Hippocampal formation (tissue), 2 donors: ENCODE measurements around the gene CDC5L.
"Not testable (repeated sequence)": the region's sequence is repeated elsewhere in the genome, so short reads cannot be mapped to it uniquely, and the experiment has no call there.

Experiments
- DNase-seq, 2 donors: peaks; one replicate each; lab custom pipeline; 2025; lab: John Stamatoyannopoulos, UW

Gene CDC5L

DNA sequence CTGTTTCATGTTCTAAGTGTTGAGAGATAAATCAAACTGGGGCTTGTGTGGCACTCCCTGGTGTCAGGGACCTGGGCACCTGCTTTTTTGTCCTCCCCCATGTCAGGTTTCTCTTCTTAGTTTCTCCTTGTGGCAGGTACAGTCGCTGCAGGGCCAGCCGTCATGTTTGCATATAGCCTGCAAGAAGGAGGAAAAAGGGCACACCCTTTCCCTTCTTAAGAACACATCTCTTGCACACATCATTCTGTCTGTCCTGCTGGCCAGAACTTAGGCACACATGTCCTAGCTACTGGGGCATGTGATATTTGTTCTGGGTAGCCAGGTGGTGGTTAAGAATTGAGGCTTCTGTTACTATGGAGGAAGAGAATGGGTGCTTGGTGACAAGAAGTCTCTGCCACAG, 27.9 kb downstream of the CDC5L start:
- no peak for DNase-seq

DNA sequence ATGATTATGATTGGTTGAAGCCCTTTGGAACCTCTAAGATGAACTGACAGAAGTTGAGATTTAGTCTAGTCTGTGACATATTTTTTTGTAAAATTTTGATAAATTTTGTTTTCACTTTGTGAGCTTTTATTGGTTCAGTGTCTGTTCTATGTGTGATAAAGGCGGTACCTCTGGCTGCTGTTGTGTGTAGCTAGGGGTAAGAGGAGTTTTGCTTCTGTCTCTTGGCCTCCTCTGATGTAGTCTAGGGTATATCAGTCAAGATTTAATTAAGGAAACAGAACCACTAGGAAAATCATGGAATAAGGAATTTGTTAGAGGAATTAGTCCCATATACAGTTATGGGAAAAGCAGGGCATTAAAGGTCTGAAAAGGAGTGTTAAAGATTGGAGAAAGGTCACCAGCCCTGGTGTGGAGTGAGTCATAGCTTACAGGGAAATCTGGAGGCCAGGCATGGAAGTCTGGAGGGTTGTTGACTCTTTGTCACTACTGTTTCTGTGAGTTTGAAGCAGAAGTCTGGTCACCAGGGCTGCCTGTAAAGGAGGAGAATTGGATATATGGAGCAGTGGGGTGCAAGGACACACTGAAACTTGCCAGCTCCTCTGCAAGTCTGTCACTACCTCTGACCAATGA, 28.5 kb downstream of the CDC5L start:
- no peak for DNase-seq

DNA sequence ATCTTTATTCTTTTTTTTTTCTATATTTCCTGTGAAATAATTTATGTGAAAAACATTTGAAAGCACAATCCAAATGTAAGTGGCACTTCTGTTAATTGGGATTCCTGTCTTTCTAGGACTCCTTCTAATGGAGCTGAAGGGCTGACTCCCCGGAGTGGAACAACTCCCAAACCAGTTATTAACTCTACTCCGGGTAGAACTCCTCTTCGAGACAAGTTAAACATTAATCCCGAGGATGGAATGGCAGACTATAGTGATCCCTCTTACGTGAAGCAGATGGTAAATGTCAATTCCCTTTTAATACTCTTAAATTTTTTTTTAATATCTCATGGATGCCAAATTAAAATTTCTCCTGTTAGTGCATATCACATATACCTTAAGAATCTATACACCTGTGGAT, 35.0 kb downstream of the CDC5L start:
- DNase-seq, result no peak

DNA sequence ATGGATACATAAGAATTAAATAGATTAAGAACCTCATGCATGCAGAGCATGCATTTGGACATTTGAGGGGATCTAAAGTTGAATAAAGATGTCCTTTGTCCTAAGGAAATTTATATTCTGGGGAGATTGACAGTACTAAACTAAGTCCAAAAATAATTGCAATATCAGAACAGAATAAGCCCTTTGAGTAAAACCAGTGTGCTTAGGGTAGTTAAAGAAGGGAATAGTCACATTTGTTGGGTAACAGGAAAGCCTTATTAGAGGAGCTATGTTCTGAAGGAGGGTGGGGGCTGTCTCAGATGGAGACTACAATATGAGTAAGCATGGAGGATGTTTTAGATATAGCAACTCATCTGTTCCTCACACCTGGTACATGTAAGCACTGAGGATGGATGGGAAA, 35.8 kb downstream of the CDC5L start:
- DNase-seq, result no peak

DNA sequence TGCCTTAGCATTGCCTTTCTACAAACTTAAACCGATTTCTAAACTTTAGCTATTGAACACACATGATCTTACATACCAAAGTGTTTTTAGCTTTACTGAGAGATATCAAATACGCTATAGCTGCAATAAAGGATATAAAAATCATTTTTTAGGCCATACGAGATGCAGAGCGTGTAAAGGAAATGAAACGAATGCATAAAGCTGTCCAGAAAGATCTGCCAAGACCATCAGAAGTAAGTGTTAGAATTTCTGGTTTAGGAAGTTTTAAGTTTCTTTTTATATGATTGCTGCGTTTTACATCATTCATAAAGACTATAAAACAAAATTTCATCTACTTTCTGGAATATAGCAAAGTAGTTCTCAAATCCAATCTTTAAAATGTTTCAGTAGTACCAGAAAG, 38.4 kb downstream of the CDC5L start:
- no peak for DNase-seq

DNA sequence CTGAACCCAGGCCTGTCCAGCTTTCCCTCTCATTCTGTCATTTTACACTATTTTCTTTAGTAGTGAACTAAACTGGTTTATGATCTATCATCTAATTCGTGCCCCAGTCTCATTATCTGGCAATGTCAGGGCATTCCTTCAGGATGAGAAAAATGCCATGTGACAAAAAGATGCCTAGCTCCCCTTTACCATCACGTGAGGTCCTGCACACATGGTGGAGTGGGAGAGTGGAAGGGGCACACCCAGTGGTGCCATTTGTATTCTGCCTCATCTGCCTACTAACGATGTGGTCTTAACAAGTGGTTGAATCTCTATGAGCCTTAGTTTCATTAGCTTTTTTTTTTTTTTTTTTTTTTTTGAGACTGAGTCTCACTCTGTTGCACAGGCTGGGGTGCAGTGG, 41.2 kb downstream of the CDC5L start:
- no peak for DNase-seq

DNA sequence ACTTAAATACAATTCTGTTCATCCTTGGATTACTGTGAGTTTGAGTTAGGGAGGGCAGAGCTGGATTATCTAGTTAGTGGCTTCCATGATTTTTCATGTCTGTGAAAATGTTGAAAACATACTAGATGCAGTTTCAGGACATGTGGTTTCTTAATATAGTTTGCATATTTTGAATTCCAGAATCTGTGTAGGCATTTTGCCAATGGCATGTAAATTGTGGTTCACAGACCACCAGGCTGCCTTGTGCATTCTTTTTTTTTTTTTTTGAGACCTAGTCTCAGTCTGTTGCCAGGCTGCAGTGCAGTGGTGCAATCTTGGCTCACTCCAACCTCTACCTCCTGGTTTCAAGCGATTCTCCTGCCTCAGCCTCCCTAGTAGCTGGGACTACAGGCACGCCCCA, 42.8 kb downstream of the CDC5L start:
- DNase-seq, result no peak

DNA sequence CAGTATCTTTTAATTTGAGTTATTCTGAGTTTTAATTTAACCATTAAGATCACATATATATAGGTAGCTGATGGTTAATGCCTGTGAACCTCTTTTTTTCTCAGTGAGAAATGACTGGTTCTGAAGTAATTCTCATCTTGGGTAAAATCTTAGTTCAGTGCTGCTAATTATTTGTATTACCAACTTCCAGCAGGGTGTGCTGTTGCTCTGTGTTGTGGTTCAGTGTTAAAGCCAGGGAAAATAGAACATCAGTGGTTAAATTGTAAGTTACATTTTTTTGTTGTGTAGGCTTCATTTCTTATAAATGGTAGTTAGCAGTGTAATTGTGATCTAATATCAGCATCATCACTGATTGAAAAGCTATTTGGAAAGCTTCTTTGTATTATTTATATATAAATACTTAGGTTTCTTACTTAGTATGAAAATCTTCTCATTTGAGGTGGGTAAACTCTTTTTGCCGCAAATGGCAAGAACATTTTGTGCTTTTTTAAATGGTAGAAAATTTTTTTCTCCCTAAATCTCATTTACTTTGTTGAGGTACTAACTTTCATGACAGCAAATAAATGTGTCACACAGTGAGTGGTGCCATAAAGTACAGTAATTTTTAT, 43.7 kb downstream of the CDC5L start:
- DNase-seq, result peak; percentile 21 to 61

DNA sequence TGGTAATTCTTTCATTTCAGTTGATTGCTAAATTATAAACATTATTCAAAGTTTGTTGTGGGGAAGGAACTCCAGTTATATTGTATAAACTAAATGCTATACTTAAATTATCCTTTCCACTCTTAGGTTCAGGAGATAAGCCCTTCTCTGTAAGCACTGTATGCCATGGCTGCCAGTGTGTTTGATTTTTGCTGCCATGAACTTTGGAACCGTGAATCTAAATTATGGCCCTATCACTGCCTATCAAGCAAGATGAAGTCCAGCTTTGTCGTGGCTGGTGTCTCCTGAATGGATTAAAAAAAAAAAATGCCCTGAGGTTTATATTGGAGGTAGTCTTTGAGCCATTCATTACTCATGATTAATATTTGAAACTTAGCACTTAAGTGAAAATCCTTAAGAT, 44.7 kb downstream of the CDC5L start:
- DNase-seq, result no peak

DNA sequence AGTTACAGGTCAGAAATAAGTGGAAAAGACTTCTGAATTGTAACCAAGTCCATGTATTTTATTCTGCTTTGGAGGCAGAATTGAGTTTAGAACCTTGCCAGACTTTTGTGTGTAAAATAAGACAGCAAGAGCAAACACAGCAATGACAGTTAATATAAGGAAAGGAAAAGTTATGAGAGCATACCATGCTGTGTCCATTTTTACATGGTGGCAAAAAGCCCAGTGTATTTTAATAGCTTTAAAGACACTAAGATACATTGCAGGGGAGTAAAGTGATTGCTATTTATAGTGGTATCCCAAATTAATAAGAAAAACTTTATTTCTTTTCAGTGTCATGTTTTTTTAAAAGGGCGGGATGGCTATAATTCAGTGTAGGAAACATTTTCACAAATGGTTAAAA, 45.2 kb downstream of the CDC5L start:
- DNase-seq, result no peak

DNA sequence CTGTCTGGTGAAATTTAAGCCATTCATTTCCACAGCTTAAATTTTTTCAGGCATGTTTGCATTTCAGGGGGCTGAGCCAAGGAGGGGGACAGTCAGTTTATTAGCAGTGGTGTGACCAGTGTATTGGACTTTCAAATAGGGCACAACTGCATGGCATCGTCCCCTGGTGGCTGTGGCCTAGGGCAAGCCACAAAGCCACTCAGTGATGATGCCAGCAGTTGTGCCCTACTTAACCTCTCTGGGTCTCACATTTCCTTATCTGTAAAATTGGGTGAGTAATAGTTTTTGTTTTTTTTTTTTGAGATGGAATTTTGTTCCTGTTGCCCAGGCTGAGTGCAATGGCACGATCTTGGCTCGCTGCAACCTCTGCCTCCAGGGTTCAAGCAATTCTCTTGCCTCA, 48.0 kb downstream of the CDC5L start:
- no peak for DNase-seq

DNA sequence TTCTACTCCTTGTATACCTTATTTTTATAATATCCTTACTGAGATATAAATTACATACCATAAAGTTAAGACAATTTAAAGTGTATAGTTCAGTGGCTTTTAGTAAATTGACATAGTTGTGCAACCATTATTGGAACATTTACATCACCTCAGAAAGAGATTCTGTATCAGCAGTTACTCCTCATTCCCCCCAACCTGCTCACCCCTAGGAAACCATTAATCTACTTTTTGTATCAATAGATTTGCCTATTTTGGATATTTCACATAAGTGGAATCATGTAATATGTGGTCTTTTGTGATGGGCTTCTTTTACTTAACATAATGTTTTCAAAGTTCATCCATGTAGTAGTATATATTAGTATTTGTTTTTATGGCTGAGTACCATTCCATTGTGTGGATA, 51.3 kb downstream of the CDC5L start:
- no peak for DNase-seq

DNA sequence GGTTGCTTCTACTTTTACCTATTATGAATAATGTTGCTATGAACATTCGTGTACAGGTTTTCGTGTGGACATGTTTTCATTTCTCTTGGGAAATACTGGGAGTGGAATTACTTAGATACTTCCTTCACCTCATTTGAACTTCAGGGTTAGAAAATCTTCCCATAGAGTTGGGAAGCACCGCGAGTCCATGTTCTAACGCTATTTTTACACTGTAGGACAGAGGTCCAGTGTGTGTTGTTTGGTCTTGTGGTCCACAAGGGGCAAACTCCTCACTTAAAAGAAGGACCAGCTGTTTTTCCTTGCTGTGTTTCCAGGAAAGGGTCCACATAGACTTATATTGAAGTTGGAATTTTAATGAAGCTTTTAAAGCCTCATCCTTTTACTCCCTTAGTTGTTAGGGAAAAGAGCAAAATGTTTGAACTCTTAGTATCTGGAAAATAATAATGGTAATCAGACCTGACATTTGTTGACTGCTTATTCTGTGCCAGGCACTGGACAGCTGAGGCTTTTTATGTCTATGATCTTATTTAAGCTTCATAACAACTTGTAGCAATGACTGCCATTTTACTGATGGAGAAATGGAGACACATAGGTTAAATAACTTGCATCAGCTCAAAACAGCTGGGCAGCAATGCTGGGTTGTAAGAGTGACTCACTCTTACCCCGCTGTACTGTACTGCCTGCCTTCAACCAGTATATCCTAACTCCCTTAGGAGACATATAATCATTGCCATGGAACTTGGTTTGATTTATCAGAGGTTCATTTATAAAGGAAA, 52.0 kb downstream of the CDC5L start:
- no peak for DNase-seq

DNA sequence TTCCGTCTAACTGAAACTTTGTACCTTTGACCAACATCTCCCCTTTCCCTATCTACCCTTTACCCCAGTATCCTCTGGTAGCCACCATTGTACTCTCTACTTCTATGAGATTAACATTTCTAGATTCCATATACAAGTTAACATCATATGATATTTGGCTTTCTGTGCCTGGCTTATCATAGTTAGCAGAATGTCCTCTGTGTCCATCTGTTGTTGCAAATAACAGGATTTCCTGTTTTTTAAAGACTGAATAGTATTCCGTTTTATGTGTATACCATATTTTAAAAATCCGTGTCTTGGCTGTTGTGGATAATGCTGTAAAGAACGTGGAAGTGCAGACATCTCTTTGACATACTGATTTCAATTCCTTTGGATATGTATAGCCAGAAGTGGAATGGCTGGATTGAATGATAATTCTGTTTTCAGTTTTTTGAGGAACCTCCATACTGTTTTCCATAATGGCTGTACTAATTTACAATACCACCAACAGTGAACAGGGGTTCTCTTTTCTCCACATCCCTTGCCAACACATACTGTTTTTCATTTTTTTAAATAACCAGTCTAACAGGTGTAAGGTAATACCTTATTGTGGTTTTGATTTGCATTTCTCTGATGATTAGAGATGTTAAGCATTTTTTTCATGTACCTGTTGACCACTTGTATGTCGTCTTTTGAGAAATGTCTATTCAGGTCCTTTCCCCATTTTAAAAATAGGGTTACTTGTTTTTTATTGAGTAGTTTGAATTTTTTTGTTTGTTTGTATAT, 53.8 kb downstream of the CDC5L start:
- DNase-seq, result no peak

DNA sequence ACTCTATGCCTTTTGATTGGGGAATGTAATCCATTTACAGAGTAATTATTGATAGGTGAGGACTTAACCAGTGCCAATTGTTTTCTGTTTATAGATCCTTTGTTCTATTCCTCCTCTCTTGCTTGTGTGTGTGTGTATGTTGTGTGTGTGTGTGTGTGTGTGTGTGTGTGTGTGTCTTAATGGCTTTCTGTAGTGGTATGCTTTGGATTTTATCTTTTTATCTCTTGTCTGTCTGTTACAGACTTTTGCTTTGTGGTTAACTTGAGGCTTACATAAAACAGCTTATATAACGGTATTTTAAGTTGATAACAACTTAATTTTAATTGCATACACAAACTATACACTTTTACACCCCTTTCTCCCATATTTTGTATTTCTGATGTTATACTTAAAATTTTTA, 54.7 kb downstream of the CDC5L start:
- DNase-seq, result no peak

DNA sequence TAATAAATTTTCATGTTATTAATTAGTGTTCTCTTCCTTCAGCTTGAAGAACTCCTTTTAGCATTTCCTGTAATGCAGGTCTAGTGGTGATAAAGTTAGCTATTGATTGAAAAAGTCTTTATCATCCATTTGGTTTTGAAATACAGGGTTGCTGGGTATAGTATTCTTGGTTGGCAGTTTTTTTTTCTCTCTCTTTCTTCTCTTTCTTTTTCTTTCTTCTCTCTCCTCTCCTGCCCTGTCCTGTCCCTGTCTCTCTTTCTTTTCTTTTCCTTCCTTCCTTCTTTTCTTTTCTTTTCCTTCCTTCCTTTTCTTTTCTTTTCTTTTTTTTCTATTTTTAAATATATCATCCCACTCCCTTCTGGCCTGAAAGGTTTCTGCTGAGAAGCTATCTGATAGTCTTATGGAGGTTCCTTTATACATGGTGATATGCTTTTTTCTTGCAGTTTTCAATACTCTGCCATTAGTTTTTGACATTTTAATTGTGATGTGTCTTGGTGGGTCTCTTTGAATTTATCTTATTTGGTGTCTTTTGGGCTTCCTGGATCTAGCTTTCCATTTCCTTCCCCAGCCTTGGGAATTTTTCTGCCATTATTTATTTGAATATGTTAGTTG, 55.4 kb downstream of the CDC5L start:
- no peak for DNase-seq

DNA sequence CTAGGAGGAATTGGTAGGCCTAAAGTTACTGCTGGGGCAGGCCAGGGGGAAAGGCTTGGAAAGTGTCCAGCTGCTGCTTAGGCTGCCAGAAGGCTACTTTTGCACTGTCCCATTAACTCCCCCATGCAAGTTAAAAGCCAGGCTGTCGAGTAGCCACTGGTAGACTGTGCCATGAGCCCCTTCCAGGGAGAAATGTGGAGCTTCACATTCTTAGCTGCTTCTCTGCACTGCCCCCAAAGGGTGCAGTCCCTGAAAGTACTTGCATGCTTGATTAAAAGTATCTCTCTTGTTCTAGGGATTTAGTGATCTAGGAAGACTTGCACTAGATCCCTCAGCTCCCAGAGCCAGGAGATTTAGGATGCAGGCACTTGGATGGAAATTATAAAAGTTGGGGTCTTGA, 57.3 kb downstream of the CDC5L start:
- DNase-seq, result no peak

DNA sequence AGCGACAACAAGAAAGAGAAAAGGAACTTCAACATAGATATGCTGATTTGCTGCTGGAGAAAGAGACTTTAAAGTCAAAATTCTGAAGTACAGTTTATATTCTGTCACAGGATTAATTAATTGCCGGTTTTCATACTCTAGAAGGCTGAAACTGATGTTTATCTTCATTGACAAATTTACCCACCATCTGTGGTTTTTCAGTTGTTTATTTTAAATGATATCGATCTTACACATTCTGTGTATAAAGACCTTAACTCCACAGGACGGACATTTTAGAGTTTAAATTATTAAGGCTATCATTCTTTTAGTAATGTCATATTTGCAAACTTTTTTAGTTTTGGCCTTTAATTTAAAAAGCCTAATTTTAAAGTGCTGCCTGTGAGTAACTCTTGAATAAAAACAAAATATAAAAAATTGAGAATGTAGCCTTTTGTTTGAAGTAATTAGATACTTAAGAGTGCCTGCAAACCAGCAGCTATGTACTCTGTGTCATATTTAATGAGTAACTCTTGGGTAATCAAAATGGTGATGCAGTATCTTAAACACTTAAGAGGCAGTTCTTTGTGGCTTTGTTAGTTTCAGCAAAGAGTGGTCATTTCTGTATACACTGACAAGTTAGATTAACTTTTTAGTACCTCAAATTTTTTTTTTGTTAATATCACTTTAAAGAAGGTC, 59.3 kb downstream of the CDC5L start:
- no peak for DNase-seq

DNA sequence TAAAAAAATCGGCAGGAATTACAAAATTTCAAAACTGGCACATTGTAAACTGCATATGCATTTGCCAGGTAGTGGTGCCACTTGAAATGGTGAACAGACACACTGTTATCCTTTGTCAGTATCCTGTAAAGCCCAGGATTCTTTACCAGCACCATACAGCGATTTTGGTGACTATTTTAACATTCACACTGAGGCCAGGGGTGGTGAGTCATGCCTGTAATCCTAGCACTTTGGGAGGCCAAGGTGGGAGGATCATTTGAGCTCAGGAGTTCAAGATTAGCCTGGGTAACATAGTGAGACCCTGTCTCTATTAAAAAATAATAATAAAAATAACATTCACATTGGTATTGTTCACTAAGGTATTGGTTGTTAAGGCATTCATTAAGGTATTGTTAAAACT, 61.7 kb downstream of the CDC5L start:
- DNase-seq, result not testable (repeated sequence)

DNA sequence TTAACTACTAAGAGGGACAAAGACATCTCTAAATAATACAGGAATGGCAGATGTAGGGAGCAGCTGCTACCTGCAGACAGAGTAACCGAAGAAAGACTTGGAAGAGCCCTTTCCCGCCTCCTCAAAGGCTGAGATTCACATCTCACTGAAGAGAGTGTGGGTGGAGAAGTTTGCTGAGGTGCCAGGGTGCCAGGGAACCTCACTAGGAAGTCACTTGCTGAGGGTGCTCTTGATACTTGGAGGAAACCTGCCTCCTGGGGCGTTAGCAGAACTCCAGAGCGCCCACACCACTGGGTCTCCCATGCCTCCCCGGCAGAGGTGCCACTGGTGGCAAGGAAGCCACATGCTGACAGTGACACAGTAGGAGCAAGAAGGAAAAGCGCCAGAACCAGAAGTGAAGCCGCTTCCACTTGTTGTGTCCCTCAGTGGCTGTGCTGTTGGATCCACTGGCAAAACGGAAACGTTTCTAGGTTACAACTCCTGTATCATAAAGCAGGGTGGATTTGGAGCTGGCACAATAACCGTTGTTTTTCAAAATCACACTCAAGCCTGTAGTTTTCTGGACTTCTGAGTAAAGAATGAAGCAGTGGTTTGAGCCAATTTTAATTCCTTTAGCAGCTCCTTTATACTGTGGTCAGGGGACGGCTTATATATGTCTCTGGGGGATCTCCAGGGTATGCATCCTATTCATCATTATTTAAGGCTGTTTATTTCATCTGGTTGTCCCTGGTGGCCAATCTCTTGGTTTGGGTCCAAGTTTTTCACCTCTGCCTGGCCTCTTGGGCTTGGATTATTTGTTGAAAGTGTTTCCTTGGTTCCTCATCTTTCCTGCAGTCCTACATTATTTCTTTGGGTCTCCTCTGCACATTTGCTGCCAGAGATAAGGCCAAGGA, 64.5 kb downstream of the CDC5L start:
- DNase-seq, result no peak

DNA sequence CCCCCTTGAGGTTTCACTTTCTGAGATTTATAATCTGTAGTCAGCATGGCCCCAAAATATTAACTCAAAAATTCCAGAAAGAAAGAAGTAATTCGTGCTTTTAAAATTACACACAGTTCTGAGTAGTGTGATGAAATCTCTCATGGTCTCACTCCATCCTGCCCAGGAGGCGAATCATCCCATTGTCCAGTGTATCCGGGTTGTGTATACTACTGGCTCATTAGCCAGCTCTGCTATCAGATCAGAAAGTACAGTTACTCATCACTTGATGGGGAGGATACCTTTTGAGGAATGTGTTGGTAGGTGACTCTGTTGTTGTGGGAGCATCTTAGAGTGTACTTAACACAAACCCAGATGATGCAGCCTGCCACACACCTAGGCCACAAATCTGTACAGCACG, 65.2 kb downstream of the CDC5L start:
- DNase-seq, result no peak
